ENCODE results near the gene MEGF11.

DNA sequence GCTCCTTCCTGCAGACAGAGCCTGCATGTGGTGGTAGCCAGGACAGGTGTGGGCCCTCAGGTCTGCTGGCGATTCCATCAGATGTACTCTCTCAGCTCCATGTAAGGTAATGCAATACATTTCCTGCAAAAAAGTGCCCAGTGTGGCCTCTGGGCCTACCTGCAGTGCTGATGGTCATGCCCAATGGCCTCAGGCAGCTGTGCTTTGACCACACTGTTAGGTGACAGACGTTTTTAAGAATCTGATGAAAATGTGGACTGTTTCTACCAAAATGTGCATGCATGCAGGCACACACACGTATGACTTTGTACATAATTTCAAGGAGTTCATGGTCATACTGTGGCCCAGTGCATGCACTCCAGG is 231.4 kb downstream of the MEGF11 start:
- TF ChIP-seq CTCF (IDR thresholded peaks at IDR 0.05; ENCODE audit: insufficient read depth, low read length, poor library complexity, severe bottlenecking): no peak
- TF ChIP-seq EZH2phosphoT487 (conservative IDR thresholded peaks at IDR 0.05; ENCODE audit: low read length): no peak
